Karpas-422 (cell line): Measurements from ENCODE around the gene LPCAT1. TPM values are rescaled to one million over a fixed set of nuclear protein-coding genes. Genes with fewer than 3 reads are reported as not detected.

Source experiments
- DNase-seq: peaks from one replicate; pipeline ENCODE4 v3.0.0-alpha.2; 2015
- H2AFZ ChIP-seq: fragments of 200-600 bp; sonication (generic); 2 replicates; pipeline ENCODE4 v1.6.1; 2014; ENCODE audit warnings: antibody characterized with exemption, low read length, mixed read lengths
- H3K27ac ChIP-seq: fragments of 200-600 bp; sonication (generic); 2 replicates; pipeline ENCODE4 v1.5.1; 2014; ENCODE audit warnings: mild to moderate bottlenecking, low read length, moderate library complexity
- H3K27me3 ChIP-seq: fragments of 200-600 bp; sonication (generic); 2 replicates; pipeline ENCODE4 v1.6.1; 2014; ENCODE audit warnings: low read length, mixed read lengths
- H3K36me3 ChIP-seq: fragments of 200-600 bp; sonication (generic); 2 replicates; pipeline ENCODE4 v1.6.1; 2014; ENCODE audit warnings: low read length, mixed read lengths; ENCODE audit not compliant: insufficient read depth
- H3K4me1 ChIP-seq: fragments of 200-600 bp; sonication (generic); 2 replicates; pipeline ENCODE4 v1.6.1; 2014; ENCODE audit warnings: mild to moderate bottlenecking, low read length, mixed read lengths
- H3K4me2 ChIP-seq: fragments of 200-600 bp; sonication (generic); 2 replicates; pipeline ENCODE4 v1.6.1; 2014; ENCODE audit warnings: low read length, low read depth, mild to moderate bottlenecking; ENCODE audit not compliant: poor library complexity, severe bottlenecking
- H3K4me3 ChIP-seq: fragments of 200-600 bp; sonication (generic); 2 replicates; pipeline ENCODE4 v1.5.1; 2014; ENCODE audit warnings: mild to moderate bottlenecking, antibody characterized with exemption, low read length, mixed read lengths
- H3K79me2 ChIP-seq: fragments of 200-600 bp; sonication (generic); 2 replicates; pipeline ENCODE4 v1.6.1; 2014; ENCODE audit warnings: mild to moderate bottlenecking, low read length, mixed read lengths
- H3K9ac ChIP-seq: fragments of 200-600 bp; sonication (generic); 2 replicates; pipeline ENCODE4 v1.6.0; 2014; ENCODE audit warnings: low read length
- H3K9me2 ChIP-seq: fragments of 200-600 bp; sonication (generic), shearing (Covaris generic); replicated peaks from 2 replicates; pipeline ENCODE4 v1.6.0; 2014; ENCODE audit warnings: mild to moderate bottlenecking, low read length, moderate library complexity; ENCODE audit not compliant: insufficient read depth
- H3K9me3 ChIP-seq: fragments of 300-700, 200-600 bp; sonication (generic); 2 replicates; pipeline ENCODE4 v1.6.1; 2014; ENCODE audit warnings: low read length, mixed read lengths
- H4K20me1 ChIP-seq: fragments of 200-600 bp; sonication (generic); 2 replicates; pipeline ENCODE4 v1.6.1; 2014; ENCODE audit warnings: mild to moderate bottlenecking, antibody characterized with exemption, low read length, low read depth; ENCODE audit not compliant: insufficient read depth
- total RNA-seq: library from RNA; depleted of rRNA; stranded (reverse); fragments of >200 nt; shearing (Covaris generic); gene quantifications from 2 replicates; pipeline ENCODE4 v1.2.3, GENCODE V29; 2014; ENCODE audit warnings: low replicate concordance

Gene LPCAT1
- total RNA-seq, 1 experiment from 2014 or later, result 115 TPM

- H3K36me3 ChIP-seq, result peaks cover 13% of the 10 kb centered on the region; the same call in 1 of the 2 replicates
- no peaks in the 10 kb centered on the region; the same call in 1 of the 2 replicates for H3K79me2 ChIP-seq
- H3K4me1 ChIP-seq, result peaks cover 39% of the 10 kb centered on the region
- no peak overlapping the region for H3K27ac ChIP-seq
- no peak overlapping the region for H3K4me3 ChIP-seq
- no peaks in the 10 kb centered on the region for H3K9me3 ChIP-seq
- H3K27me3 ChIP-seq, result no peaks in the 10 kb centered on the region
- H3K9me2 ChIP-seq, result no peaks in the 10 kb centered on the region
- DNase-seq, result no peak
- H3K9ac ChIP-seq, result no peak overlapping the region
- peaks cover 8% of the 10 kb centered on the region; the same call in 1 of the 2 replicates for H4K20me1 ChIP-seq
- no peak overlapping the region for H2AFZ ChIP-seq
- no peak overlapping the region for H3K4me2 ChIP-seq
Observed at GRCh38 chr5:1487079-1487764, 36.5 kb downstream of the LPCAT1 start.

GRCh38 chr5:1486271-1486670 lies 37.5 kb downstream of the LPCAT1 start:
- no peaks in the 10 kb centered on the region for H3K27me3 ChIP-seq
- H3K4me3 ChIP-seq, result no peak overlapping the region
- H3K9ac ChIP-seq, result no peak overlapping the region
- no peaks in the 10 kb centered on the region; the same call in 1 of the 2 replicates for H3K79me2 ChIP-seq
- peaks cover 9% of the 10 kb centered on the region; the same call in 1 of the 2 replicates for H3K36me3 ChIP-seq
- no peak overlapping the region for H3K27ac ChIP-seq
- no peak for DNase-seq
- H2AFZ ChIP-seq, result no peak overlapping the region
- H3K9me2 ChIP-seq, result no peaks in the 10 kb centered on the region
- H3K9me3 ChIP-seq, result no peaks in the 10 kb centered on the region
- peaks cover 47% of the 10 kb centered on the region for H3K4me1 ChIP-seq
- H3K4me2 ChIP-seq, result no peak overlapping the region
- peaks cover 8% of the 10 kb centered on the region; the same call in 1 of the 2 replicates for H4K20me1 ChIP-seq

GRCh38 chr5:1485579-1486118 lies 38.1 kb downstream of the LPCAT1 start:
- H3K9me3 ChIP-seq, result no peaks in the 10 kb centered on the region
- no peaks in the 10 kb centered on the region for H3K27me3 ChIP-seq
- H3K36me3 ChIP-seq, result peaks cover 9% of the 10 kb centered on the region; the same call in 1 of the 2 replicates
- no peak overlapping the region for H2AFZ ChIP-seq
- H4K20me1 ChIP-seq, result peaks cover 8% of the 10 kb centered on the region; the same call in 1 of the 2 replicates
- no peaks in the 10 kb centered on the region for H3K9me2 ChIP-seq
- H3K9ac ChIP-seq, result peak overlapping the region; percentile 38; the same call in 1 of the 2 replicates
- no peak overlapping the region for H3K4me3 ChIP-seq
- no peak for DNase-seq
- peak overlapping the region; percentile 23 for H3K4me2 ChIP-seq
- no peaks in the 10 kb centered on the region; the same call in 1 of the 2 replicates for H3K79me2 ChIP-seq
- peaks cover 52% of the 10 kb centered on the region for H3K4me1 ChIP-seq
- peak overlapping the region; percentile 73 for H3K27ac ChIP-seq

- H3K4me2 ChIP-seq, result peak overlapping the region; percentile 30
- no peaks in the 10 kb centered on the region for H3K9me2 ChIP-seq
- peaks cover 57% of the 10 kb centered on the region for H3K4me1 ChIP-seq
- H3K4me3 ChIP-seq, result no peak overlapping the region
- H4K20me1 ChIP-seq, result peaks cover 9% of the 10 kb centered on the region; the same call in 1 of the 2 replicates
- peak; percentile 54 for DNase-seq
- no peaks in the 10 kb centered on the region for H3K9me3 ChIP-seq
- H3K27ac ChIP-seq, result peak overlapping the region; percentile 73
- no peaks in the 10 kb centered on the region; the same call in 1 of the 2 replicates for H3K79me2 ChIP-seq
- H3K27me3 ChIP-seq, result no peaks in the 10 kb centered on the region
- peak overlapping the region; percentile 38; the same call in 1 of the 2 replicates for H3K9ac ChIP-seq
- peaks cover 9% of the 10 kb centered on the region; the same call in 1 of the 2 replicates for H3K36me3 ChIP-seq
- H2AFZ ChIP-seq, result no peak overlapping the region
Observed at GRCh38 chr5:1484730-1485578, 38.8 kb downstream of the LPCAT1 start.

- 0 out of 2 replicates have a peak overlapping the region, but pooled peaks have one; percentile 38 for H3K9ac ChIP-seq
- no peaks in the 10 kb centered on the region; the same call in 1 of the 2 replicates for H3K79me2 ChIP-seq
- peaks cover 51% of the 10 kb centered on the region for H3K4me1 ChIP-seq
- H3K27me3 ChIP-seq, result no peaks in the 10 kb centered on the region
- no peaks in the 10 kb centered on the region for H3K9me3 ChIP-seq
- H3K4me3 ChIP-seq, result no peak overlapping the region
- H3K36me3 ChIP-seq, result peaks cover 13% of the 10 kb centered on the region; the same call in 1 of the 2 replicates
- H2AFZ ChIP-seq, result no peak overlapping the region
- H3K27ac ChIP-seq, result peak overlapping the region; percentile 73
- H3K9me2 ChIP-seq, result no peaks in the 10 kb centered on the region
- no peak overlapping the region for H3K4me2 ChIP-seq
- H4K20me1 ChIP-seq, result peaks cover 11% of the 10 kb centered on the region; the same call in 1 of the 2 replicates
- no peak for DNase-seq
Observed at GRCh38 chr5:1483856-1484729, 39.7 kb downstream of the LPCAT1 start.

- no peak overlapping the region for H3K4me3 ChIP-seq
- H3K4me1 ChIP-seq, result peaks cover 44% of the 10 kb centered on the region
- H3K27me3 ChIP-seq, result no peaks in the 10 kb centered on the region
- no peak overlapping the region for H3K9ac ChIP-seq
- no peak overlapping the region for H3K27ac ChIP-seq
- H3K9me2 ChIP-seq, result no peaks in the 10 kb centered on the region
- peaks cover 19% of the 10 kb centered on the region; the same call in 1 of the 2 replicates for H3K36me3 ChIP-seq
- H3K4me2 ChIP-seq, result no peak overlapping the region
- H4K20me1 ChIP-seq, result peaks cover 11% of the 10 kb centered on the region; the same call in 1 of the 2 replicates
- no peak for DNase-seq
- H3K9me3 ChIP-seq, result no peaks in the 10 kb centered on the region
- H3K79me2 ChIP-seq, result no peaks in the 10 kb centered on the region; the same call in 1 of the 2 replicates
- H2AFZ ChIP-seq, result no peak overlapping the region
Observed at GRCh38 chr5:1483064-1483463, 40.7 kb downstream of the LPCAT1 start.

GRCh38 chr5:1481959-1482331 lies 41.8 kb downstream of the LPCAT1 start:
- DNase-seq, result no peak
- H3K4me2 ChIP-seq, result no peak overlapping the region
- H3K27ac ChIP-seq, result 0 out of 2 replicates have a peak overlapping the region, but pooled peaks have one; percentile 29

More at GRCh38 chr5:1481959-1482331, 41.8 kb downstream of the LPCAT1 start:
- Histone ChIP-seq H4K20me1 (peaks cover 11% of the 10 kb centered on the region; the same call in 1 of the 2 replicates), H3K79me2 (no peaks in the 10 kb centered on the region), H3K9me3 (no peaks in the 10 kb centered on the region), H3K9ac (no peak overlapping the region), H3K4me1 (peaks cover 44% of the 10 kb centered on the region), H3K9me2 (no peaks in the 10 kb centered on the region), H3K36me3 (peaks cover 16% of the 10 kb centered on the region; the same call in 1 of the 2 replicates), H3K4me3 (no peak overlapping the region), H2AFZ (no peak overlapping the region), H3K27me3 (no peaks in the 10 kb centered on the region)
